ENCODE measurements around the gene TCOF1.

DNA sequence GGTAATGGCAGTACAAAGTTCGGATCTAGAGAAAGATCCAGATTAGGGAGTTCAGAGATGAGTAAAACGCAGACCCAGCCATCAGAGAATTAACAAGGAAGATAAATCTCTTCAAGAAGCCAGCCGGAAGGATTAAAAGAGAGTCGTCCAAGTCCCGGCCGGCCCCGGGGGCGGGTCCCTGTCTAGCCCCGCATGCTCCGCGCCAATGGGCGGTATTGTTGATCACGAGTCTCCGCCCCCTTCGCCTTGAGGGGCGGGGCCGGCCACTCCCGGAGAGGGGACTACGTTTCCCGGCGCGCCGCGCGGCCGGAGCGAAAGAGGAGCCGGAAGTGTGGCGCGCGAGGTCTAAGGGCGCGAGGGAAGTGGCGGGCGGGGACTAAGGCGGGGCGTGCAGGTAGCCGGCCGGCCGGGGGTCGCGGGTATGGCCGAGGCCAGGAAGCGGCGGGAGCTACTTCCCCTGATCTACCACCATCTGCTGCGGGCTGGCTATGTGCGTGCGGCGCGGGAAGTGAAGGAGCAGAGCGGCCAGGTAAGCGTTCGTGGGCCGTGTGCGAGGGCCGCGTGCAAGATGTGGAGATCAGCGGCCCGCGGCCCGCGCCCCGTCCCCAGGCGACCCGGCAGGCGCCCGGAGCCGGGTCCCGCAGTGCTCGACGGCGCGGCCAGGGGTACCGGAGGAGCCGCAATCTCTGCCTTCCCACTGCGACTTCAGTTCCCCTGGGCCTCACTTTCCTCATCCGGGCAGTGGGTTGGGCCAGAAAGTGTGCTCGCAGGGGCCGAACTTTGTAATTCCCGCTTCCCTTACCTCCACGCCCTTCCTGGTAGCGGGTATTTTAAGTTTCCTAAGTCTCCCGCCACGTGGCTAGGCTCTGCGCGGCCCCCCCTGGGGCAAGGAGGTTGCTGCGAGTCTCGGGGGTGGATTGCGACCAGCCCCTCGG is at the start of gene TCOF1:
- TF ChIP-seq, protein P1, sequence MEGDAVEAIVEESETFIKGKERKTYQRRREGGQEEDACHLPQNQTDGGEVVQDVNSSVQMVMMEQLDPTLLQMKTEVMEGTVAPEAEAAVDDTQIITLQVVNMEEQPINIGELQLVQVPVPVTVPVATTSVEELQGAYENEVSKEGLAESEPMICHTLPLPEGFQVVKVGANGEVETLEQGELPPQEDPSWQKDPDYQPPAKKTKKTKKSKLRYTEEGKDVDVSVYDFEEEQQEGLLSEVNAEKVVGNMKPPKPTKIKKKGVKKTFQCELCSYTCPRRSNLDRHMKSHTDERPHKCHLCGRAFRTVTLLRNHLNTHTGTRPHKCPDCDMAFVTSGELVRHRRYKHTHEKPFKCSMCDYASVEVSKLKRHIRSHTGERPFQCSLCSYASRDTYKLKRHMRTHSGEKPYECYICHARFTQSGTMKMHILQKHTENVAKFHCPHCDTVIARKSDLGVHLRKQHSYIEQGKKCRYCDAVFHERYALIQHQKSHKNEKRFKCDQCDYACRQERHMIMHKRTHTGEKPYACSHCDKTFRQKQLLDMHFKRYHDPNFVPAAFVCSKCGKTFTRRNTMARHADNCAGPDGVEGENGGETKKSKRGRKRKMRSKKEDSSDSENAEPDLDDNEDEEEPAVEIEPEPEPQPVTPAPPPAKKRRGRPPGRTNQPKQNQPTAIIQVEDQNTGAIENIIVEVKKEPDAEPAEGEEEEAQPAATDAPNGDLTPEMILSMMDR (IDR thresholded peaks at IDR 0.05): no peak
- TF ChIP-seq POLR2A (IDR thresholded peaks at IDR 0.05): peak in 1 of 2 donors; percentile 12
